ENCODE data around the gene FBXW5.

Gene FBXW5

GRCh38 chr9:136949817-136950655 lies 5.5 kb upstream of the FBXW5 start:
- peak overlapping the region; percentile 67 for H2AFZ ChIP-seq (ENCODE audit: low read depth)
- peak overlapping the region; percentile 63 for H3K27ac ChIP-seq

GRCh38 chr9:136949239-136949816 lies 4.8 kb upstream of the FBXW5 start:
- H3K36me3 ChIP-seq (ENCODE audit: insufficient read depth): no peaks in the 10 kb centered on the region
- no peaks in the 10 kb centered on the region for H3K27me3 ChIP-seq (ENCODE audit: insufficient read depth, low read depth)
- no peak overlapping the region for H3K4me3 ChIP-seq (IDR thresholded peaks at IDR 0.05; ENCODE audit: insufficient read depth, low read depth, low read length)
- H4K20me1 ChIP-seq (ENCODE audit: insufficient read depth): no peaks in the 10 kb centered on the region
- H3K27ac ChIP-seq: peak overlapping the region; percentile 63
- peak overlapping the region; percentile 67; the same call in 1 of the 2 replicates for H2AFZ ChIP-seq (ENCODE audit: low read depth)
- H3K79me2 ChIP-seq (ENCODE audit: insufficient read depth, low read depth): no peaks in the 10 kb centered on the region
- H3K4me1 ChIP-seq (ENCODE audit: low read depth, poor library complexity, severe bottlenecking): peaks cover 21% of the 10 kb centered on the region
- peak overlapping the region; percentile 70 for H3K9ac ChIP-seq
- peak overlapping the region; percentile 78 for H3K4me2 ChIP-seq
- TF ChIP-seq CTCF (conservative IDR thresholded peaks at IDR 0.05; ENCODE audit: low read depth, low read length): no peak

More at GRCh38 chr9:136949817-136950655, 5.5 kb upstream of the FBXW5 start:
- Histone ChIP-seq H3K9ac (peak overlapping the region; percentile 70), H3K27me3 (ENCODE audit: insufficient read depth, low read depth) (peaks cover 5% of the 10 kb centered on the region; the same call in 1 of the 2 replicates), H3K4me3 (IDR thresholded peaks at IDR 0.05; ENCODE audit: insufficient read depth, low read depth, low read length) (no peak overlapping the region), H3K79me2 (ENCODE audit: insufficient read depth, low read depth) (no peaks in the 10 kb centered on the region), H4K20me1 (ENCODE audit: insufficient read depth) (no peaks in the 10 kb centered on the region), H3K36me3 (ENCODE audit: insufficient read depth) (no peaks in the 10 kb centered on the region), H3K4me2 (peak overlapping the region; percentile 93), H3K4me1 (ENCODE audit: low read depth, poor library complexity, severe bottlenecking) (peaks cover 18% of the 10 kb centered on the region)
- peak; percentile 28; the same call in 1 of the 2 replicates for TF ChIP-seq CTCF (conservative IDR thresholded peaks at IDR 0.05; ENCODE audit: low read depth, low read length)

GRCh38 chr9:136947955-136948510 lies 3.5 kb upstream of the FBXW5 start:
- Histone ChIP-seq H3K27ac (no peak overlapping the region), H3K4me1 (ENCODE audit: low read depth, poor library complexity, severe bottlenecking) (peaks cover 21% of the 10 kb centered on the region), H3K4me3 (IDR thresholded peaks at IDR 0.05; ENCODE audit: insufficient read depth, low read depth, low read length) (no peak overlapping the region)

More at GRCh38 chr9:136947955-136948510, 3.5 kb upstream of the FBXW5 start:
- no peak; the same call in 1 of the 2 replicates for TF ChIP-seq CTCF (conservative IDR thresholded peaks at IDR 0.05; ENCODE audit: low read depth, low read length)
- H3K36me3 ChIP-seq (ENCODE audit: insufficient read depth): no peaks in the 10 kb centered on the region
- H4K20me1 ChIP-seq (ENCODE audit: insufficient read depth): no peaks in the 10 kb centered on the region
- no peak overlapping the region for H3K4me2 ChIP-seq
- peaks cover 10% of the 10 kb centered on the region; the same call in 1 of the 2 replicates for H3K79me2 ChIP-seq (ENCODE audit: insufficient read depth, low read depth)
- no peak overlapping the region for H3K9ac ChIP-seq
- no peak overlapping the region for H2AFZ ChIP-seq (ENCODE audit: low read depth)
- H3K27me3 ChIP-seq (ENCODE audit: insufficient read depth, low read depth): no peaks in the 10 kb centered on the region

All from KMS-11 (cell line).